NCI-H345 treated with DMSO at 0.1 percent for 48 hours (cell line): ENCODE data around the gene SH3BP4.

Experiments used
- DNase-seq: peaks from one replicate; lab custom pipeline; 2025; ENCODE audit not compliant: unreplicated experiment; lab: John Stamatoyannopoulos, UW

The SH3BP4 gene

DNA sequence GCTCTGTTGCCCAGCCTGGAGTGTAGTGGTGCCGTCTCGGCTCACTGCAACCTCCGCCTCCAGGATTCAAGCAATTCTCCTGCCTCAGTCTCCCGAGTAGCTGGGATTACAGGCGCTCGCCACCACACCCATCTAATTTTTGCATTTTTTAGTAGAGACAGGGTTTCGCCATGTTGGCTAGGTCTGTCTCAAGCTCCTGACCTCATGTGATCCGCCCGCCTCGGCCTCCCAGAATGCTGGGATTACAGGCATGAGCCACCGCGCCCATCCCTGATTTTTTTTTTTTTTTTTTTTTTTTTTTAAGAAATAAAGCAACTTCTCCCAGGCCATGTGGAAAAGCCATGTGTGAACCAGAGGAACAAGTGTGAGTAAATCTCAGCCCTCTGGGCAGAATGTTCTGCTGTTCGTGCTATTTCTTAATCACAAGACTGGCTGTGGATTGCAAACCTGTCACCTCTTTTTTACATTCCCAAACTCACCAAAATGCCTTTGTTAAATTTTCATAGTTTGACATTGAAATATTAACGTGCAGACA is 6.4 kb upstream of the SH3BP4 start:
- no peak for DNase-seq

DNA sequence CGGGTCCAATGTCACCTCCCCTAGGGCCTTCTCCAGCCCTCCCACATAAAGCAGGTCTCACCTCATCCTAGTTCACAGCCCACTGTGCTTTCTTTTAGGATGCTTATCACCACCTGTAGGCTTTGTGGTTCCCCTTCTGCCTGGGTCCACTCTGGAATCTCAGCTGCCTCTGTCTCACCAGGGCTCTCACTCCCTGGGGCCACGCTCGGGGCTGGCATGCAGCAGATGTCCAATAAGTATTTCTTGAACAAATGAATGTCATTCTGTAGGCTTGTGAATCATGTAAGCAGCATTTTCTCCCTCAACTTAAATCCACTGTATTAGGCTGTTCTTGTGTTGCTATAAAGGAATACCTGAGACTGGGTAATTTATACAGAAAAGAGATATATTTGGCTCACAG is 4.3 kb upstream of the SH3BP4 start:
- DNase-seq: no peak

DNA sequence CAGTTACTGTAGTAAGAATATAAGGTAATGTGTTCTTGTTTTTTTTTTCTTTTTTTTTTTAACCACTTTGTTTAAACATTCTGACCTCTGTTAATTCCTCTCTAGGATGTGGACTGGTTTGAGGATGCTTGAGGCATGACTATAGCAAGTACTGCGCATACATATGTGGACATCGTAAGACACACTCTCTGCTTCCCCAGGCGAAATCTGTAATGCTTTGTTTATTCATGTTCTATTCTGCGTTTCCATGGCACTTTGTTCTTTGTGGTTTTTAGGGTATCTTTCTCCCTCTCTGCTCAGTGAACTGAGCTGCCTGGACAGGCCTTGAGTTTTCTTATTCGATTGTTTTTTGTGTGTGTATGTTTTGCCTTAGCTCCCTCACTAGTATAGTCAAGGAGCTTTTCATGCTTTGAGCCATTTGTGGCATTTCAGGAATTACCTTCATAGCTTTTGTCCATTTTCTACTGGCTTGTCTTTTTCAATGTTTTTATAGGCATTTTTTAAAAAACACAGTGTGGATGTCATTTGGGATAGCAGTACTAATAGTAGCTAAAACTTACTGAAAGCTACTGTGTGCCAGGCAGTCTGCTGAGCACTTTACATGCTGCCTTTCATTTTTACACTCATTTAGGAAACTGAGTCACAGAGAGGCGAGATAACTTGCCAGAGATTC is 1.9 kb upstream of the SH3BP4 start:
- no peak for DNase-seq

DNA sequence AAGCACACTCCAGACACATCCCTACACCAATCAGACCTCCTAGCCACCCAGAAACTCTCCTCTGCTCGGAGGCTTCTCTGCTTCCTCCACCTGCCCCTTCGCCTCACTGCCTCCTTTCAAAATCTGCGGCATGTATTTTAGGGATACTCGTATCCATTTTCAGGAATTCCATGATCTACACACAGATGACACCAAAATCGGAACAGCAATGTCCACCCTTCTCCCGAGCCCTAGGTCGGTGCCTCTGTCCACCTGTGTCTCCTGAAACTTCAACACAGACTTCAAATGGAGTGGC is 1.4 kb upstream of the SH3BP4 start:
- no peak for DNase-seq

DNA sequence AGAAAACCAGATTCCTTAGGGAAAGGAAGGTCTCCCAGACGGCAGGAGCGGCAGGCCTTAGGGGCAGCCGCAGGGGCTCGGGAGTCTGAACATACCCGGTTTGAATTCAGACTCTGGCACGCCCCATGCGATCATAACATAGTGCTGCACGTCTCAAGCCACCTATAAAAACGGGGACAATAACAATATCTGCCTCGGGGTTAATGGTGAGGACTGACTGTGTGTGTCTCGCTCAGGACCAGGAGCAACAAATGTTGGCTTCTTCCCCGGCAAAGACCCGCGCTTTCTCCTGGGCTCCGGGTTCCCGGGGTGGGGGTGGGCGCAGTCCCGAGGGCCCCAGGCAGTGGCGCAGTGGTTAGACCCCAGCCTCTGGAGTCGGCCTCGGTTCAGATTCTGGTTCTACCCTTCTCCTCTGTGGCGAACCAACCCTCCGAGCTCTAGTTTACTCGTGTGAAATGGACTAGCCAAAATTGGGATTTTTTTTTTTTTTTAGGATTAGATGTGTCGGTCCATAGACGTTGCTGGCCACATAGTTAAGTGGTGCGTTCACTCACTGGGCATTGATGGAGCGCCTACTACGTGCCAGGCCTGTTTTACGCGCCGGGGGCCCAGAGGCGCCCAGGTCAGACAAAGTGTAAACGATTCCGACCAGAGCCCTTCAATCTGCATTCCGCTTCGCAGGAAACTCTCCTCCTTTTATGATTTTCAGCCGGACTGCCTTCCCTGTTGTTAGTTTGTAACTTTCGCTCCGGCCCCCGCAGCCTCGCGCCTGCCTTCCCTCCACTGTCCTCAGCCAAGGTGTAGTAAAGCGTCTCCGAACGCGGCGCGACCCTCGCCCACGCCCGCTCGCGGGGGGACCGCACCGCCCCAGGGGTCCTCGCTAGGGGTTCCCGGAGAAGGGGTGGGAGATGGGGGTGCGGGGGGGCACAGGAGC is 820 bp upstream of the SH3BP4 start:
- no peak for DNase-seq

DNA sequence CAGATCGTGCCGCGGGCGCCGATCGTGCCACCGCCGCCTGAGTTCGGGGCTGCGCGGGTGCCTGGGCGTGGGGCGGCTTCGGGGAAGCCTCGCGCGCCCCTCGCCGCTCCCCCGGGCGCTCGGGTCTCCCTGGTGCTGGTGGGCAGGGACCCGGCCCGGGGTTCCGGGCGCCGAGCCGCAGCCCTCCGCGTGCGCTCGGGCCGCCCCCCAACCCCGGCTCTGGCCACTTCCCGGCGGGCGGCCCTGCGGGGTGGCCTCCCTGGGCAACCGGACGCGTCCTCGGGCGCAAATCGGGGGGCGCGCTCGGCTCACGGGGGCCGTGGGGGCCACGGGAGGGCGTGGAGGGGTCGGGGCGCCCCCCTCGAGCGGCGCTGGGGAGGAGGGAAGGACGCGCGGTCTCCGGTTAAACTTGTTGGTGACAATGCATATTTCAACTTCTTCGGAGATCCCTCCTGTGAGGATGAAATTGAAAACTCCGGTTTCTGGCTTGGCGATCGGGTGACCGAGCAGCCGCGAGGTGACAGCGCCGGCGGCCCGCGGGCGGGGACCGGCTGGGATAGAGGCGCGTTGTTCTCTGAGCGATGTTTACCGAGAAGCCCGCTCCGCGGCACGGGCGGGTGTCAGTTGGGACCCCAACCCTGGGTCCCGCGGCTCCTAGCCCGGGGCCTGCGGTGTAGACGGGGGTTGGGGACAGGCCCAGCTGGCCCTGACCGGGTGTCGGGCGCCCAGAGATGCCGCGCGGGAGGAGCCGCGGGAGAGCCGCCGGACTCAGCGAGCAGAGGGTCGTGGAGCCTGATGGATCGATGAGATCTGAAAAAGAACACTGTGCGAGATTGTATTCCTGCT is 676 bp downstream of the SH3BP4 start:
- DNase-seq: no peak

DNA sequence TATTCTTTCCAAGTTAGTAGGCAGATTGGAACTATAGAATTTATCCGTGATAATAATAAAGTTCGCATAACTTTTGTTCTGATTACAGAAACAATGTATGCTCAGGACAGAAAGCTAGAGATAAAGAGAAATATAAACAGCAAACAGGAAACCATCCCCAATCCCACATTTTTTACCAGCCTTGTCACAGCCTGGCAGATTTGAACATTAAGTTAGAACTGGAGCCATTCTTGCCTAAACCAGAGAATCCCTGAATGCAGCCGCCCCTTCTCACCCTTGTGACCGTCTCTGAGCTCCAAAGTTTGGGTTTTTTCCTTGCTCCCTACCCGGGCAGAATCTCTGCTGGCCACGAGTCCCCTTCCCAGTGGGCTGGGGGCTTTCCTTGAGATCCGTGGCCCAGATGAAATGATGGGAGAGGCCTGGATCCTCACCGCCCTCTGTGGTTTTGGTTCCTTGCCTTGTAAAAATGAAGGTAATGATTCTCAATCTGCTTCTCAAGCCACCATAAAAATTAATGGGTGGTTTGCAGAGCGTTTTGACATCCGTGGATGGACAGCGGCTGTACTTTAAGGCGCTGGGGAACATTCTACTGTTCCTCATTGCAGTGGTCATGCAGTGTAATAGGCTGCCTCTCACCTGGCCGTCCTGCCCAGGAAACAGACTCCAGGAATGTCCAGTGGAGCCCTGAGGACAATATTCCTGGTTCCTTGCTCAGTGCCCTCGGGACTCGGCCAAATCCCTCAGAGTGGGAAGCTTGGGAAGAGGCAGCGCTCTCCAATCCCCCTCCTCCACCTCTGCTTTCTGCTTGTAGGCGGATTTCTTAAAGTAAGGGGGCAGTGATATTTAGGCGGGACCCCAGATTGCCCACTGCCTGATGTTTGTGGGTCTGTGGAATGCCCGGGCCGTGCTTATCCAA is 1.6 kb downstream of the SH3BP4 start:
- no peak for DNase-seq

DNA sequence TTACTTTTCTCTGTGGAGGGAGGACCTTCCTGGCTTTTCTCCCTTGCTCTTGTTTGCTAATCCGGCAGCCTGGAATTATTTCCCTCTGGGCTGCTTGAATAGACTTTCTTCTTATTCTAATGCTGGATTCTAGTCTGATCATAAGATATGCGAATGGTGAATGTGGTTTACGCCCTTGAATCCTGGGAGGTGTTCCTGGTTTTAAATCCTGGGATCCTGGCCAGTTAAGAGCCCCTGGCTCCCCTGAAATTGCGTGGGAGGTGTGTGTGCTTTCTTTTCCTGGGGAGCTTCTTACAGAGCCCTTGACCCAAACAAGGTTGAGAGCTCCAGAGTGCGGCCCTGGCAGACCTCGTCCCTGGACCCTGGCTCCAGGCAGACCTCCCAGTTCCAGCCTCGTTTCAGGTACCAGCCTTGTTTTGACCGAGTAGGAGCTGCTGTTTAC is 2.8 kb downstream of the SH3BP4 start:
- DNase-seq: no peak

DNA sequence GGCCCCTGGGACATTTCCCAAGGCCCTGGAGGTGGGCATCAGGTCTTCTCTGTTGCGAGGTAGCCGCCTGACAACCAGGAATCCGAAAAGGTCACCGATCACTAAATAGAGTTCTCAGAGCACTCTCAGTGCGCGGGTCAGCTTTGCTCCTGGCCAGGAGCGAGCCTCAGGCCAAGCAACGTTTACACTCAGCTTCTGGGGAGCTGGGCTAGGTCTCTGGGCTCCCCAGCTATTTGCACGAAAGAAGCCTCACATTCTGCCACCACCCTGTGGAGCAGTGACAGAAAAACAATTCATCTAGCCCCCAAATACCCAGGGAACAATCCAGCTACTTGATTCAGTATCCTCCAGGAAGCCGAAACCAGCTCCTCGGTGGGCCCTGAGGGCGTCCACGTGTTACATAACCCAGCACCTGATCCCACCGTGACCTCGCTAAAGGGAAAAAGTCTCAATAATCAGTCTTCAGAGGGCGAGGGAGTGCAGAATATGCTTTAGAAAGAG is 3.3 kb downstream of the SH3BP4 start:
- DNase-seq: no peak

DNA sequence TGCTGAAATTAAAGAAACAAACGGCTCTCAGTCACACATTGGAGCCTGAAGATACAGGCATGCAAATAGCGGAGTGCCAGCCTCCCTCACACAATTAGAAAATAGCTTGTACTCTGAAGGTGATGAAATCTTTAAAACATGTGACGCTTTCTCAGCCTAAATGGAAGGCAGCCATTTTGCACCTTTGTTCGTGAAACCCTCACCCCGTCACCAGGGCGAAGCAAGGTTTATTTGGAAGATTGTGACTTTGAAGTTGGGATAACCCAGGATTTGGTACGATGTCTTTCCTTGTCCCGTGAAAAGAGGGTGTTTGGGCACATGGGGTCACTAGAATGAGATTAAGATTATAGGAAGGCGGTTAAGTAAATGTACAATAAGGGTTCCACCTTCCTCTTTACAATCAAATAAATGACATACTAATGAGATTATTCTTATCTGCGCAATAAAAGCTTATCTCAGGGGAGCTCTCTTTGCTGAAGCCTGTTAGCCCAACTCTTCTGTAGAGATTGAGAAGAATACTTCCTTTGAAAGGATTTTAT is 4.2 kb downstream of the SH3BP4 start:
- DNase-seq: no peak

DNA sequence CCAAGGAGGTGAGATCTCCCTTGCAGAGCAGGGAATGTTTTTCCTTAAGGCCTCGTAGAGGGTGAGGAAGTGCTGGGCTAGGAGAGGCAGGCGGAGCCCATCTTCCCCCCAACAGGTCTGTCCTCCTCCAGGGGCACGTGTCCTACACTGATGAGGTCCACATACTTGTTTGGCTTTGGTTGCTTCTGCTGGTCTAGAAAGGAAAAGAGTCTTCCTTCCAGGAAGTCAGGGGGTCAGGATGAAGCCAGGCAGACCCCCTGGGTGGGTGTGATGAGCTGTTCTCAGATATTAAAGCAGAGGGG is 6.0 kb downstream of the SH3BP4 start:
- no peak for DNase-seq

DNA sequence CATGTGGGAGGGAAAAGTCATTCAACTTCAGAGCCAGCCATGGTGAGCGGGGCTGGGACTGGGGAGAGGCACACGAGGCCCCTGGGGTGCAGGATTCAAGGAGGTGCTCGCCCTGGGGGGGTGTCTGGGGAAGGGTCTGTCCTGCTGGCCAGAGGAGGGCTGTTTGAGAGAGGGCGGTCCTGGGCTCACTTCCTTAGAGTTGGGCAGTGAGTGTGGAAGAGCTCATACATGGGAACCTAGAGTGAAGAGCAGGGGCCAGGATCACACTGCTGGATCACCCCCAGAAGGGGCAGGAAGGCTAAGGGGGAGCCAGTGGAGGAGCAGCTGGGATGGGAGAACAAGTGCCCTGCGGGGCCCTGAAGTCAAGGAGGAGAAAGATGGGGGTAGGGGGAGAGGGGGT is 6.5 kb downstream of the SH3BP4 start:
- no peak for DNase-seq

DNA sequence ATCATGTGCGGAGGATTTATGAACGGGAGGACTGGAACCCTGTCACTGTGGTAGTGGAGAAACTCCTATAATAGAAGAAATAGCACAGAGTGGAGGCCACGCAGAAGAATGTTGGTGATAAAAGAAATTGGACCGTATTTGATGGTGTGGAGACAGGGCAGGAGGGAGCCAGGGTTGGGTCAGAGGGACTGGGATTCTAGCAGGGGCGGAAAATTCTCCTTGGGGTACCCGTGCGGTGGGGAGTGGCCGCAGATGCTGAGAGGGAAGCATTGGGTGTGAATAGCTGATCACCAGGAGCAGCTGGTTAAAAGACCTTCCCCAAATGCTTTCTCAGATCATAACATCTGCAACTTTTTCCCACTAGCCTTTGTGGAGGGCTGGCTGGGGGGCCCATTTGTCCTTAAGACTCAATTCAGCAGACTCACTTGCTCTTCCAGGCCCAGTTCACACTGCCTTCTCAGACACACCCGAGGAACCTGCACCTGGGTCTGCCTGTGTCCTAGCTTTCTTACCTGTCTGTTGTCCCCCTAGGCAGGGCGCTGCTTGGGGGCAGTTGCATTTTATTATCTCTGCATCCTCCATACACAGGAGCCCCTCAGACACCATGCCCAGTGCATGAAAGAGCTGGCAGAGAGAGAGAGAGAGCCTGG is 7.1 kb downstream of the SH3BP4 start:
- no peak for DNase-seq

DNA sequence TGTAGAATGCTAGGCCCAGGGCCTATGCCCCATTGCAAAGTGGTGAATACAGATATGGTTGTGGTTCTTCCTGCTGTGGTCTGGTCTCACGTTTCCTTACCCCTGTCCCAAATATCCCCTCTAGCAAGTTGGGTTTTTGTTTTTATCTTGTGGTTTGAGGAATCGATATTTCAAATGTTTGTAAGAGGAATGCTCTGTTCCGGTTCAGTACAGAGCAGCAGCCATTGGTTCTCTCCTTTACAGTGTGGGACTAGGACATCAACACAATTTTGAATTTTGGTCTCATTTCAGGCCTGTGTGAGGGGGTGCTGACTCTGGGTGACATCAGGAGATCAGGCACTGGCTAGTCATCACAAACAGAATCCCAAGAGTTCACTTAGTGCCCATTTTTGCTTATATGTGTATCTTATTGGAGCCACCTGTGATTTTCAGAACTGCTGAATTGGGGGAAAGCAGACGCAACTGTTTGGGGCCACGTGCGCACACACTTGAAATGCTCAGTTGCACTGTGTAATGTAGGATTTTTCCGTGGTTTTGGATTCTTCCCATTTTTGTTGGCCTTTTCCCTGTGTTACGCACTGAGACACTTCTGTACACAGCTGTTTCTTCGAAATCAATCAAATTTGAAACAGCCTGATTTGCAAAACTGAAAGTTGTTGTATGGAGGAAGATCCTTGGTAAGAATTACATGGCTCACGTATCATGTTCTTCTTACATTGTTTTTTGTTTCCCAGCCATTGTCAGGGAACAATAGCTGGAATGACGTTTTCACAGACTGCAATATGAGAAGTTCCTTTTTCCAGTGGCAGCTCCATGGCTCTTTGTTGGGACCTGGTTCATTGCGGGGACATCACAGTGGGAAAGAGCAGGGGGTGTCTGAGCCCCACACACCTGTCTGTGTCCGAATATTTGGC is 8.6 kb downstream of the SH3BP4 start:
- DNase-seq: peak; percentile 34

DNA sequence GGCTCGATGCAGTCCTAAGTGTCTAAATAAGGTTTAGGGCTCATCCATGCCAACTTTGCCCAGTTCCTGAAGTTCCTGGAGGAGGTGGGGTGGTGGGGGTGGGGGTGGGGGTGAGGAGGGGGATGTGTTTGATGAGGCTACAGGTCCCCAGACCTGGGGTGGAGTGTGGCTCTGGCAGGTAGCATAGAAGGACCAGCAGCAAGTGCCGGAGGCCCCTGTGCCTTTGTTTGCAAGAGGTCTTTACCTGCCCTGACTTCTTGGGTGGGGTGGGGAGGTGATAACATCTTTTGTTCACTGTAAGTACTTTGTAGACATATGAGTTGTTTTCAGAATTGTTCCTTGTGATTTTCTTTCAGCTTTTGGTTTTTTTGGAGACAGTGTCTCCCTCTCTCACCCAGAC is 10.0 kb downstream of the SH3BP4 start:
- DNase-seq: no peak

DNA sequence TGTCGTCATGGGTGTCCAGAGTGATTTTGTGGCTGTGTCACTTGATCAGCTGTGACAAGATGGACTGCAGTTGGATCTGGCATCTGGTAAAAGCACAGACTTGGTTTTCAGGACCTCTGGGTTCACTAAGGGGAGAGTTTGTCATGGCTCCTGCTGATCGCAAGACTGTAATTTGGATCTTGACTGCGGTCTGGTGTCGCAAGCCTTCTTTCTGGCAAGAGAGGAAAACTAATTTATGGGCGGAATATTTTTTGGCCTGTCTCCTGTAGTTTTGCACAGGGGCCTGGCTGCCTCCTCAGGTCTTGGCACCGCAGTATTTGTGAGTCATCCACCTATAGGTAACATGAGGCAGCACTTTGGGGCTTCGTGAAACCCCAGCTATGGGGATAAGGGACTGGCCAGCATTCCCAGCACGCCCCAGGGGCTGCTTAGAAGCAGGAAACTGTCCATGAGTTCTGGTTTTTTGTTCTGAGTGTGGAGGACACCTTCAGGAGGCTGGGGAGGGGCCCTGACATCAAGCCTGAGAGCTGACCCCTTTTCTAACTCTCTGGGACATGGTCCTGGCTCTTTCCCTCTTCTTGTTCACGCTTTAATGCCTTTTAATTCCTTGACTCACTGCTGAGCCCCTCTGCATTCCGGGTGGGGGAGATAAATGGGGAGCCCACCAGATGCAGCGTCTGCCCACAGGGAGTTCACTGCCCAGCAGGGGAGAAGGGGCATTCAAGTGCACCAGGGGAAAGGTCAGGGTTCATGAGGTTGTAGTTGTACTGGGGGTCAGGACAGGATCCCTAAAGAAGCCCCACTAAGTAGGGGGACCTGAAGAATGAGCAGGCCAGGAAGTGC is 12.2 kb downstream of the SH3BP4 start:
- no peak for DNase-seq

DNA sequence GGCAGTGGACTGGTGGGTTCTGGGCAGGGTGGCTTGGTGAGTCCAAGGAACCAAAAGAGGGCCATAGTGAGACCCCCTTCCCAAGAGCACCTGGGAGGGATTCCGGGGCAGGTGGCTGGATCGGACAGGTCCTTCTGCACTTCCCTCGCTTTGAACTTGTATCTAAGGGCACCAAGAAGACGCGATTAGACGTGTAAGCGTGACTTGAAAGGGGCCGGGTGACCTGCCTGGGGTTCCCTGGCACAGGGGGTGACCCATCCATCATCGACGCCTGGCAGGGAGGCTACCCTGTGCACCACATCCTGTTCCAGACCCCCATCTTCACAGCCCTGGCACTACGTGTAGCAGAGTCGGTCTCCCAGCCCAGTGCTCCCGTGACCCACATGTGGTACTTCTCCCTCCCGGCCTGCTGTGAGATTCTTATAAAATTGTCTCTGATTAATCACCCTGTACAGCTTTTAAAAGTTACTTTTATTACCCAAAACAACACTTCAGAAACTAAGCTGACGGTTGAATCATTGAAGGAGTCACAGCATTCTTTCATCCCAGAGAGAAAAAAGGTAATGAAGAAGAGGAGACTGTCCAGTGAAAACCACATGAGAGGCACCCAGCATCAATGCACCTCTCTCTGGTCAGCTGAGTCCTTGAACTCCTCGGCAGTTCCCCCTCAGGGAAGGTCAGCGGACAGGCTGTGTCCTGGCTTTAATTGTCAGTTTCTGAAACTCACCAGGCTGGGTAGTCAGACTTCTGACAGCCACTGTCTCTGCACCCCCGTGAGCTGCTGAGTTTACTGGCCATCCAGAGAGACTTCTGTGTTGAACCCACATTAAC is 13.0 kb downstream of the SH3BP4 start:
- no peak for DNase-seq
